ENCODE results near the gene SEC16A. TPM values are rescaled to one million over a fixed set of nuclear protein-coding genes. Genes with fewer than 3 reads are reported as not detected.

Gene SEC16A
- total RNA-seq, 1 donor from 2014 or later: 20.8 TPM

- no peak for DNase-seq
These were observed 34.3 kb upstream of the SEC16A start for GRCh38 chr9:136517012-136517743.

DNA sequence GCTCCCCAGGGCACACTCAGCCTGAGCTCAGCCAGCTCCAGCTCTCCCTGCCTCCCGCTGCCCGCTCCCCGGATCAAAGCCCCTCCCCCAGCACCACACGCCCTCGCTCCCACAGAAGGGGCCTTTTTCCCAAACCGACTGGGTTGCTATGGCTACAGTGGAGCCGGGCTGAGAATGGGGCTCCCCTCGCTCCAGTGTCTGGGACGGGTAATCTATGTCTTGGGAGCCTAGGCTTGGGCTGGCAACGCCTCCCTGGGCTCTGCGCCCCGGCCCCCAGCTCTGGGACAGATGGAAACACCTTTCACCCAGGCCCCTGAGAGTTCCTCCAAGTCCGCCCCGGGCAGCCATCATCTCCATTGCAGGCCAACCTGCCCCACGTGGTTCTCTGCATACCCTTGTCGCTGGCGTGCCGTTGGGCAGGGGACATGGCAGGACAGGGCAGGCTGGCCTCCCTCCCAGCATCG lies 33.4 kb upstream of the SEC16A start:
- no peak for DNase-seq

- DNase-seq: no peak
These were observed 32.4 kb upstream of the SEC16A start for GRCh38 chr9:136515276-136515675.

GRCh38 chr9:136514022-136514714 lies 31.3 kb upstream of the SEC16A start:
- no peak for DNase-seq

- no peak for DNase-seq
These were observed 30.4 kb upstream of the SEC16A start for GRCh38 chr9:136513191-136513590.

DNA sequence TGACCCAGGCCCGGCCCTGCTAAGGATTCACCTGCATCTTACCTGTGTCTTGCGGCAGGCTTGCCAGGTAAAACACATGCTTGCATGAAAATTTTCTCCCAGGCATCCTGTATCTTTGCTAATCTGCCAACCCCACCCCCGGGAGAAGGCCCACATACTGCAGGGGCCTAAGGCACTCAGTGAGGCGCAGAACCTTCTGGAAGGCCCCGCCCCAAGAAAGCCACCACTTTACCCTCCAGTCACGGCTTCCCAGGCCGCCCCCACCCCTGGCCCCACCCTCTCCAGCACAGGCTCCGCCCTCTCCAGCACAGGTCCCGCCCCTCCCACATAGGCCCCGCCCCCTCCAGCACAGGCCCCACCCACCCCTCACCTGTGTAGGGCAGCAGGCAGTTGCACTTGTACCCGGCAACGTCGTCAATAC lies 29.8 kb upstream of the SEC16A start:
- DNase-seq: peak; percentile 85

DNA sequence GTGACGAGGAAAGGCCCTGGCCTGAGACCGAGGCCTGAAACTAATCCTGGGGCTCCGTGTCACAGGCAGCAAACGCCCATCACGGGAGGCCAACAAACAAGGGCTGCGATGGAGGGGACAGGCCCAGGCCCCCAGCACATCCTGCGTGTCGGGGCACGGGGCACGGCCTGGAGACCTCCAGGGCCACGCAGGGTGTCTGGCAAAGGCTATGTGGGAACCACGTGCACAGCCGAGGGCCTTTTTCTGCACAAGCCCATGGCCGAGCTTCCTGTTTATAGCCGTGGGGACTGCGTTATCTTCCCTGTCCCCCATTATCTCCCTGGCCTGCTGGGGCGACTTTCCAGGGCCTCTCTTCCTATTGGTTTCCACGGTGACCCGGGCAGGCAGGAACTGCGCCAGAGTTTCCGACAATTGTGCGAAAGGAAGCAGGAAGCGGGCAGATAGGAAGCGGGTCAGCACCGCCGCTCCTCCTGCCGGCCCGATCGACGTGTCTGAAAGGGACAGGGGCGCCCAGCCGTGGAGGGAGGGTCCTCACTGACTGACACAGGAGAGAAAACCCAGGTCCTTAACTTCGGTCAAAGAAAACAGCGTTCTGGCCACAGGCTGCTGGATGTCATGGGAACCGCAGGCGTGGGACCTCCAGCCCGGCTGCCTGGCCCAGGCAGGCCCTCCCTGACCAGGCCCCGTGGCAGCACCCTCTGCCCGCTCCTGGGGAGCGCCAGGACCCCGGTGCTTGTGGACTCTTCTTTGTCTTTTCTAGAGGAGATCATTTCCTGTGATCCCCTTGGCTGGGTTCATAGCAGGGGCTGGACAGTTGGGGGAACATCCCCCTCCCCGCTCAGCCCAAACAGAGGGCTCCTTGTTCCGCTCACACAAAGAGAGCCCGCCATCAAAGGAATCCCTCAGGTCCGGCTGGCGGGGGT lies 29.1 kb upstream of the SEC16A start:
- peak; percentile 98 for DNase-seq

- DNase-seq: no peak
These were observed 28.4 kb upstream of the SEC16A start for GRCh38 chr9:136511144-136511669.

DNA sequence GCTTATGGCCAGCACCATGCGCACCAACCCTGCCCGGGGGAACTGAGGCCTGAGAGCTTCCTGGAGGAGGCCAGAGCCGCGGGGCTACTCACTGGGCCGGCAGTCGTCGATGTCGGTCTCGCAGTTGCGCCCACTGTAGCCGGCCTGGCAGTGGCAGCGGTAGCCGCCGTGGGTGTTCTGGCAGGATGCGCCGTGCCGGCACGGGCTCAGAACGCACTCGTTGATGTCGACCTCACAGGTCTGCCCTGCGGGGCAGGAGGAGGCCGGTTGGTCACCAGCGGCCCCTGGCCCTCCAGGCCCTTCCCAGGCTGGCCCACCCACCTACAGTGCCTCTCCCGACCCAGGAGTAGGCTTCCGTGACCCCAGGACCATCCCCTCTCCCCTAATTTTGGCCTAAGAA lies 27.7 kb upstream of the SEC16A start:
- DNase-seq: no peak

- DNase-seq: no peak
These were observed 26.7 kb upstream of the SEC16A start for GRCh38 chr9:136509549-136509948.

GRCh38 chr9:136508729-136509500 lies 26.1 kb upstream of the SEC16A start:
- no peak for DNase-seq

- DNase-seq: no peak
These were observed 25.1 kb upstream of the SEC16A start for GRCh38 chr9:136507992-136508375.

- DNase-seq: no peak
These were observed 24.6 kb upstream of the SEC16A start for GRCh38 chr9:136507221-136507991.

GRCh38 chr9:136506425-136506824 lies 23.6 kb upstream of the SEC16A start:
- no peak for DNase-seq

- DNase-seq: no peak
These were observed 22.9 kb upstream of the SEC16A start for GRCh38 chr9:136505406-136506403.

DNA sequence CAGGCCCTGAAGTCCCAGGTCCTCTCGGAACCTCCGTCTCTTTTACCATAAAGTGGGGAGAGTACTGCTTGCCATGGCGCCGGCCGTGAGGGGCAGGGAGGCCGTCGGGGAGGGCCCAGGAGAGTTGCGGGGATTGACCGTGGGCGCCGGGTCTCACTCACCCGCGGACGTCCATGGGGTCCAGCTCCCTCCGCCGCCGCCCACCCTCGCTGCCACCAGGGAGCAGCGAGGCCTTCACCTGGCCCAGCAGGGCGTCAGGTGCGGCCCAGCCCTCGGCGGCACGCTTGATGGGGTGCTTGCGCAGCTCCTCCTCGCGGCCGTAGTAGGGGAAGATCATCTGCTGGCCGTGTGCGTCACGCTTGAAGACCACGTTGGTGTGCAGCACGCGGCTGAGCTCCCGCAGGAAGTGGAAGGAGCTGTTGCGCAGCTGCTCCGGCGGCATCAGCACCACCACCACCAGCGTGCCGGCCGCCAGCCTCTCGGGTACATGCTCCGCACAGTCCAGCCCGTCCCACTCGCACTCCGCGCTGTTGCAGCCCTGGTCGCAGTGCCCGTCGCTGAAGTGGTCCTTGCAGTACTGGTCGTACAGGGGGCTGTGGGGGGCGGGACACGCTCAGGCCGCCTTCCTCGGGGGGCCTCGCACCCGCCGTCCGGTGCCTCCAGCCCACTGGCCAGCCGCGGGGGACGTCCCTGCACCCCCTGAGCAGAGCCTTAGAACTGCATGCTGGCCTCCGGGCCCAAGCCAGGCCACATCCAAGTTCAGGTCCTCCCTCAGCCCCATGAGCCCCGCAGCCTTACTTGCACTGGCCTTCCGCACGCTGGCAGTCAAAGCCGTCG lies 21.9 kb upstream of the SEC16A start:
- DNase-seq: no peak

- no peak for DNase-seq
These were observed 20.2 kb upstream of the SEC16A start for GRCh38 chr9:136502940-136503550.

GRCh38 chr9:136502196-136502595 lies 19.4 kb upstream of the SEC16A start:
- no peak for DNase-seq

- DNase-seq: no peak
These were observed 18.8 kb upstream of the SEC16A start for GRCh38 chr9:136501686-136502085.

Data from dermis blood vessel endothelial cell (primary cell).